Endodermal cell (in vitro differentiated cells): ENCODE measurements around the gene TEX55. TPM values are rescaled to one million over a fixed set of nuclear protein-coding genes. Genes with fewer than 3 reads are reported as not detected.
"Not testable (repeated sequence)": the region's sequence is repeated elsewhere in the genome, so short reads cannot be mapped to it uniquely, and the experiment has no call there.

Experiments used
- DNase-seq: peaks from one replicate; pipeline ENCODE4 v3.0.0-alpha.2; 2017
- H3K27ac ChIP-seq: 2 replicates; pipeline ENCODE4 v1.5.1; 2013; ENCODE audit warnings: mild to moderate bottlenecking, low read depth, low read length, moderate library complexity
- H3K27me3 ChIP-seq: 2 replicates; pipeline ENCODE4 v1.6.1; 2013; ENCODE audit warnings: mild to moderate bottlenecking, low read length, moderate library complexity; ENCODE audit not compliant: insufficient read depth, control insufficient read depth, poor library complexity, severe bottlenecking
- H3K36me3 ChIP-seq: 2 replicates; pipeline ENCODE4 v1.7.0; 2013; ENCODE audit warnings: mild to moderate bottlenecking, low read length, moderate library complexity; ENCODE audit not compliant: control insufficient read depth, insufficient read depth
- H3K4me1 ChIP-seq: one replicate; pipeline ENCODE4 v1.7.0; 2013; ENCODE audit warnings: low read length; ENCODE audit not compliant: control insufficient read depth, insufficient read depth
- H3K4me3 ChIP-seq: 2 replicates; pipeline ENCODE4 v1.5.1; 2013; ENCODE audit warnings: mild to moderate bottlenecking, low read length, moderate library complexity
- H3K9ac ChIP-seq: 2 replicates; pipeline ENCODE4 v1.6.1; 2013; ENCODE audit warnings: mild to moderate bottlenecking, low read length, moderate library complexity; ENCODE audit not compliant: poor library complexity, severe bottlenecking; ENCODE audit errors: extremely low read depth
- H3K9me3 ChIP-seq: 2 replicates; pipeline ENCODE4 v1.6.1; 2013; ENCODE audit warnings: mild to moderate bottlenecking, low read length, moderate library complexity; ENCODE audit not compliant: control insufficient read depth
- H3K27ac Mint-ChIP-seq: 2 replicates; pipeline ENCODE4 v1.8.0; 2020; ENCODE audit warnings: mixed read lengths
- H3K27me3 Mint-ChIP-seq: 2 replicates; pipeline ENCODE4 v1.8.0; 2021; ENCODE audit warnings: mild to moderate bottlenecking, mixed read lengths; ENCODE audit not compliant: insufficient read depth
- H3K36me3 Mint-ChIP-seq: 2 replicates; pipeline ENCODE4 v1.8.0; 2020; ENCODE audit warnings: low read depth, mixed read lengths
- H3K4me1 Mint-ChIP-seq: 2 replicates; pipeline ENCODE4 v1.8.0; 2020; ENCODE audit warnings: mixed read lengths
- H3K4me3 Mint-ChIP-seq: 2 replicates; pipeline ENCODE4 v1.8.0; 2020; ENCODE audit warnings: mild to moderate bottlenecking, moderate library complexity, mixed read lengths
- H3K9me3 Mint-ChIP-seq: 2 replicates; pipeline ENCODE4 v1.8.0; 2020; ENCODE audit warnings: mild to moderate bottlenecking, mixed read lengths
- CTCF ChIP-seq: fragments of 200-600 bp; sonication (generic); conservative IDR thresholded peaks from 2 replicates; pipeline ENCODE4 v1.5.0; 2021; ENCODE audit warnings: antibody characterized with exemption, mild to moderate bottlenecking
- WGBS, 2 experiments: methylation state at CpG; one replicate each; pipeline versions ENCODE4 v1.1.5 to v1.1.7; 2013; ENCODE audit warnings: missing lambda C conversion rate in 2 of 2, mixed read lengths in 1 of 2; ENCODE audit not compliant: insufficient coverage in 1 of 2, insufficient read length in 1 of 2; 5-methylcytosine and 5-hydroxymethylcytosine counted together
- total RNA-seq, 2 donors: library from RNA; stranded (reverse); fragmentation: NEBNext Ultra II Directional in 1 of 2; extraction: Animal tissue kit (Norgen Biotek cat#: 25700) in 1 of 2; gene quantifications; 2 replicates in 1 of 2; 3 replicates in 1 of 2; pipeline ENCODE4 v1.2.1, GENCODE V29; 2021

TEX55 gene
- total RNA-seq, 2 donors from 2014 or later = not detected

GRCh38 chr3:119099785-119100184, 46.2 kb upstream of the TEX55 start:
- no peaks in the 10 kb centered on the region for H3K36me3 ChIP-seq
- no peak overlapping the region for H3K27ac ChIP-seq
- no peak overlapping the region for H3K9ac ChIP-seq
- peaks cover 4% of the 10 kb centered on the region for H3K9me3 ChIP-seq
- no peak for DNase-seq
- no peaks in the 10 kb centered on the region for H3K27me3 Mint-ChIP-seq
- no peak for TF ChIP-seq CTCF
- H3K27ac Mint-ChIP-seq = no peak overlapping the region
- no peaks in the 10 kb centered on the region for H3K4me1 ChIP-seq
- H3K27me3 ChIP-seq = no peaks in the 10 kb centered on the region
- 89 to 92% methylated on average over 2 of the region's 2 CpGs for WGBS, 2 experiments
- H3K4me3 ChIP-seq = no peak overlapping the region
- H3K4me1 Mint-ChIP-seq = peaks cover 4% of the 10 kb centered on the region
- H3K4me3 Mint-ChIP-seq = no peak overlapping the region
- H3K36me3 Mint-ChIP-seq = peaks cover 8% of the 10 kb centered on the region
- H3K9me3 Mint-ChIP-seq = peaks cover 6% of the 10 kb centered on the region

DNA sequence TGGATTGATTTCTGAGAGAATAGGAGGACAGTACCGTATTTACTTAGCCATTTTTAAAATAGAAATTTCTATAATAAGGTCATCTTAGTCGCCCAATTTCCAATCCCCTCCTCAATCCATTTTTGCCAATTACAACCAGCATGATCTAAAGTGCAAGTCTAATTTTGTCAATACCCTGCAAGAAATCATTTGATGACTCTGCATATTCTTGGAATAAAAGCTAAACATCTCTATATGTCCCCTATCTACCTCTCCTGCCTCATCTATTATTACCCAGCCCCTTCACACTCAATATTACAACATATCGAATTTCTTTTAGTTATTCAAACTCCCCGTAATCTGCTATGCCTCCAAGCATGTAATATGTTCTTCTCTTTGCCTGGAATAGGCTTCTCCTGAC, 41.9 kb upstream of the TEX55 start:
- DNase-seq = no peak
- H3K27ac Mint-ChIP-seq = no peak overlapping the region
- Histone ChIP-seq H3K27me3 (no peaks in the 10 kb centered on the region), H3K4me3 (no peak overlapping the region), H3K4me1 (no peaks in the 10 kb centered on the region), H3K27ac (no peak overlapping the region), H3K36me3 (no peaks in the 10 kb centered on the region), H3K9ac (no peak overlapping the region), H3K9me3 (peaks cover 4% of the 10 kb centered on the region)
- peaks cover 8% of the 10 kb centered on the region for H3K36me3 Mint-ChIP-seq
- no peaks in the 10 kb centered on the region for H3K4me1 Mint-ChIP-seq
- H3K27me3 Mint-ChIP-seq = no peaks in the 10 kb centered on the region
- H3K9me3 Mint-ChIP-seq = peaks cover 10% of the 10 kb centered on the region
- no peak for TF ChIP-seq CTCF
- 89 to 90% methylated on average over 3 to 4 of the region's 4 CpGs for WGBS, 2 experiments
- no peak overlapping the region for H3K4me3 Mint-ChIP-seq

DNA sequence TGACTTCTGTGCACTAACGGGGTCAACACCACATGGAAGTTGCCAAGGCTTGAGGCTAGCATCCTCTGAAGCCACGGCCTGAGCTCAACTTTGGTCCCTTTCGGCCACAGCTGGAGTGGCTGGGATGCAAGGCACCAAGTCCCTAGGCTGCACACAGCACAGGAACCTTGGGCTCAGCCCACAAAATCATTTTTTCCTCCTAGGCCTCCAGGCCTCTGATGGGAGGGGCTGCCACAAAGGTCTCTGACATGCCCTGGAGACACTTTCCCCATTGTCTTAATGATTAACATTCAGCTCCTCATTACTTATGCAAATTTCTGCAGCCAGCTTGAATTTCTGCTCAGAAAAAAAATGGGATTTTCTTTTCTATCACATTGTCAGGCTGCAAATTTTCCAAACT, 27.6 kb upstream of the TEX55 start:
- Mint-ChIP-seq H3K36me3 (peaks cover 33% of the 10 kb centered on the region), H3K9me3 (peaks cover 73% of the 10 kb centered on the region)
- H3K36me3 ChIP-seq, H3K27ac Mint-ChIP-seq, H3K4me1 Mint-ChIP-seq, H3K27ac ChIP-seq, H3K4me3 Mint-ChIP-seq, H3K4me1 ChIP-seq, DNase-seq, H3K27me3 ChIP-seq, H3K27me3 Mint-ChIP-seq, H3K4me3 ChIP-seq, H3K9ac ChIP-seq: not testable (repeated sequence)
- H3K9me3 ChIP-seq = peaks cover 60% of the 10 kb centered on the region
- 66 to 69% methylated on average over 2 to 3 of the region's 3 CpGs for WGBS, 2 experiments

DNA sequence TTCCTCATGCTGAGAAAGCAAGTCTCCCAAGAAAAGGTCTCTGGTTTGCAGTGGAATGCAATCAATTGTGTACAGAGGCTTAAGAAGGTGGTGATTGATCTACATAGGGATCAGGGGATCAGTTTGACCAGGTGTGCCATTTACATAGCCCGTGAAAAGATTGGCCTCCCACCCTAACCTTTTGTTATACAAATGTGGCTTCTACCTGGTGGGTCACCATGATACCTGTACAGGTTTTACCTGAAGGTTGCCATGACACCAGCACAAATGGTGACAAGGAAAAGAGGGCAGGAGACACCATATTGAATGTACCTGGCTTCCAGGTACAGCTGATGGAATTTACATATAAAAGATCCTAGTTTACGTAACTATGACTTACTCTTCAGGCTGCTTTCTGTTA, 25.5 kb upstream of the TEX55 start:
- Mint-ChIP-seq H3K36me3 (peaks cover 32% of the 10 kb centered on the region), H3K4me1 (peaks cover 2% of the 10 kb centered on the region), H3K27ac (no peak overlapping the region), H3K4me3 (no peak overlapping the region), H3K27me3 (no peaks in the 10 kb centered on the region), H3K9me3 (peaks cover 55% of the 10 kb centered on the region)
- no peaks in the 10 kb centered on the region for H3K27me3 ChIP-seq
- 91 to 100% methylated on average over 1 to 2 of the region's 2 CpGs for WGBS, 2 experiments
- no peaks in the 10 kb centered on the region for H3K36me3 ChIP-seq
- TF ChIP-seq CTCF = no peak
- peaks cover 49% of the 10 kb centered on the region for H3K9me3 ChIP-seq
- H3K4me1 ChIP-seq = no peaks in the 10 kb centered on the region
- no peak overlapping the region for H3K9ac ChIP-seq
- H3K27ac ChIP-seq = no peak overlapping the region
- H3K4me3 ChIP-seq = peak overlapping the region; percentile 27
- DNase-seq = no peak
